HG02884 (cell line): ENCODE results near the gene CLDN22.
A peak's percentile ranks its signal among the peaks of the same experiment; 100 is the strongest.

ENCODE experiments used
- ATAC-seq: cut with Tn5 transposase; IDR thresholded peaks from one replicate; pipeline ENCODE4 v1.9.1; 2021; ENCODE audit warnings: mild to moderate bottlenecking, moderate library complexity; ENCODE audit not compliant: unreplicated experiment

Gene CLDN22

DNA sequence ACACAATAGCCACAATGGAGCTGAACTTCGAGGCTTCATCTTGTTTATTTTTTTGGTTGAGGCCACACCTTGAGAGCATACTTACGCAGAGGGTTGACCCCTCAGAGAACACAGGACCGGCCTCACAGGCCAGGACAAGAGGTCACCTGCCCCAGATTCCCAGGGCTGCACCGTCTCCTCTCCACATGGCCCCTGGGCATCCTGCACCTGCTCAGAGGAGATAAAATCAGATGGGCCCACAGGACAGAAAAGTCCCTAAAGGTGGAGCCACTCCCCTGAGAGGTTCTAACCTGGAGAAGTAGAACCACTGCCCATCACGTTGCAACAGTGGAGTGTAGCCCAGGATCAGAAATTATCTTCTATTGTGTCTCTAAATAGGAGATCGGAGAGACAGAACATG lies 3.2 kb upstream of the CLDN22 start:
- ATAC-seq: no peak

DNA sequence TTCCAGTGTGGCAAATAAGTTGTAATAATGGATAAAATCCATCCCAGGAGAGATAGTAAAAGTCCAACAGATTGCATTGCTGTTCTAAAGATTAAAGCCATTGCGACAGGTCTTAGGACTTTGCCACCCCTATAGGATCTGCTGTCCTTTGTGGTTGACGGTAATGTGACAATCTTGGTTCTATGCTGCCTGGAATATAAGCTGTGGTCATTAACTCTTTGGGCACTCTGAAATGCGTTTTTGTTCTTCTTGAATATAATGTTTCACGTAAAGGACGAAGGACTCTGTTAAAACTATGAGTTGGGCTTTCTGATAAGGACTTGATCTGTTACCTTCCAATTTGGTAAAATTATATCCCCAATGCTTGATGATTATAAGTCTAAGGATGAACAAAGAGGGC lies 2.2 kb upstream of the CLDN22 start, which contains the start of gene CLDN24:
TSS of gene CLDN24 (minus strand) at position 101 of the 400 bp plus-strand sequence. CDS start at position 101, 0 bp downstream.
- ATAC-seq: no peak

DNA sequence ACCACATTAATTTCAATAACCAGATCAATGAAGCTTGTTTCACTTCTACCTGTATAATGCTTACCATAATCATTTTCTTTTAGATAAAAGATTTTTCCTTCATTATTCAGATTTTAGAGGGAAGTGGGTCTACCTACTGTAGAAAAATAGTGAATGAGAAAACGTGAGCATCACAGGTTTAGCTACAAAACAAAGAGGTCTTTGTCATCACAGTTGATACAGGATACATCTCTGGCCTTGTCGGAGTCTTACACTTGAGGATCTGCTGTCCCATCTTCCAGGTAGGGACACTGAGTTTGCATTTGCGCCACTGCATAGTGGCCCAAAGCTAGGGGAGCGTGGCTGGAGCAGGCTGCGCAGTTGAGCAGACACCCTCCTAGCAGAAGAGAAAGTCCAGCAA lies 1.4 kb upstream of the CLDN22 start:
- ATAC-seq: no peak

DNA sequence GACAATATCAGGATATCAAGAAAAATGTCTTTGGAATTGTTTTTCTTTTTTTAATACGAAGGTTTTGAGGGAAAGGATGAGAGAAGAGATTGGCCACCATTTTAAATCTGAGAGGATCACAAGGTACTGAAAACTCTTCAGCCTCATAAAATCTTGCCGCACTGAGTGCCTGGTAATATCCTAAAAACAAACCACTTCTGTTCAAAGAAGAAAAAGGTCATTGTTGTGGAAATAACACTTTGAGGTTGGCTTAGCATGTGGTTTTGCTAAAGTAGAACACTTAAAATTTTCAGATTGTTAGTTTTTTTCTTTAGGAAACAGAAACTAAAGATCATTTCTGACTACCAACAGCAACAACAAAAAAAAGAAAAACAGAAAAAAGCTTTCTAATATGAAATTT lies 1.0 kb upstream of the CLDN22 start:
- no peak for ATAC-seq

DNA sequence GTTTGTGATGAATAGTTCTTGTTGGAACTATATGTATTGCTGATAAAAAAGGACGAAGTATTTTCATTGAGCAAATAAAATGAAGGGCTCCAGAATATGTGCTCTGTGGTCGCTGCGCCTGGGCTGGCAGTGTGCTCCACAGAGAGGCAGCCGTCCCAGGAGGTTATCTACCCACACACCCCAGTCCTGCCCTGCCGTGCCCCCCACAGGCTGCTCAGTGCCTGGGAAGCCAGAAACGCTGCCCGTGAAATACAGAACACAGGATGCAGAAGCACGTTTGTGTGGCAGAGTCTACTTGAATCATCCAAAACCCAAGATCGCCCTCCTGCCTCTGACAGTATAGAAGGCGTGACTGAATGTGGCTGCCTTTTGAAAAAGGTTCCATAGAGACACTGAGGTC lies 1.4 kb downstream of the CLDN22 start:
- ATAC-seq: no peak

DNA sequence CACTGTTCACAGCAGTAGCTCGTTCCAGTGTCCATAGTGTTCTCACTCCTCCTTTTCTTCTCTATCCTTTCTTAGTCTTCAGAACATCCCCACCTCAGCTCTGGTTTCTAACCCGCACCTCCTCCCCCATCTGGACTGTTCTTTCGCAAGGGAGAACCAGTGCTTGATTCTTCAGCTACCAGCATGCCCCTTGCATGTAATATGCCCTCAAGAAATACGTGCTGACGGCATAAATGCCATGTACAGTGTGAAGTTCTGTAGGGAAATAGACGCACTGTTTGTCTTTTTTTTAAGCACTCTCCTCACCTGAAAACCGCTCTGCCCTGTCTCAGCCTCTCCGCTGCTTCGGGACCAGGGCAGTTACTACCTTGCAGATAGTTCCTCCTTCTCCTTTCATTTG lies 5.3 kb downstream of the CLDN22 start:
- ATAC-seq: no peak

DNA sequence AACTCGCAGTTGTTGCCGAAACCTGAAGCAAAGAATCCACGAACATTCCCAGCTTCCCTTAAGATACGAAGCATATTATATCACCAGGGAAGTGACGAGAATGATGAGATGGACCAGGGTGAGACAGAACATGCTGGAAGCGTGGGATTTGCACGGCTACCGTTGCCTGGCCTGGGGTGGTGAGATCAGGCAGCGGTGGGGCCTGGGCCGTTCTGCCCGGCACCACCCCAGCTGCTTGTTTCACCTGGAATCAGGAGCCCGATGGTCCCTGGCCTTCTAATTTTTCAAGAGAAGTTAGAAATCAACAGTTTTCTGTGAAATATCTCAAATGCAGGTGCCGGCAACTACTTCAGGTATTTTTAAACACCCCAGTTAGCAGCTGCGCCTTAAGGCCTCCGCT lies 5.7 kb downstream of the CLDN22 start:
- no peak for ATAC-seq

DNA sequence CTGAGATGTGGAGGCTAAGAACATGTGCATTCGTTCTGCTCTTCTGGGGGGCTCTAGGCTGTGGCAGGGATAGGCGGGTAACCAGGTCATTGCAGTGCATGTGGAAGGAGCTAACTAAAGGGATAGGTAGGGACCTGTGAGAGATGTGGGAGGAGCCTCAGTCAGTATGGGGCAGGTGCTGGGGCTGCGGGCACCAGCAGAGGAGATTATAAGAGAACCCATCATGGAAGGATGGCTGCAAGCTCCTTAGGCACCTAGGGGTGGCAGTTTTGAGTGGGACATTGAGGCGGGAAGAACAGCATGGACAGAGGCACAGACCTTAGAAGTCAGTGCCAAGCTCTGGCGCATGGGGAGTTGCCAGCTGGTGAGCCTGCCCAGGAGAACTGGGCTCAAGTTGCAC lies 7.2 kb downstream of the CLDN22 start:
- ATAC-seq: no peak

DNA sequence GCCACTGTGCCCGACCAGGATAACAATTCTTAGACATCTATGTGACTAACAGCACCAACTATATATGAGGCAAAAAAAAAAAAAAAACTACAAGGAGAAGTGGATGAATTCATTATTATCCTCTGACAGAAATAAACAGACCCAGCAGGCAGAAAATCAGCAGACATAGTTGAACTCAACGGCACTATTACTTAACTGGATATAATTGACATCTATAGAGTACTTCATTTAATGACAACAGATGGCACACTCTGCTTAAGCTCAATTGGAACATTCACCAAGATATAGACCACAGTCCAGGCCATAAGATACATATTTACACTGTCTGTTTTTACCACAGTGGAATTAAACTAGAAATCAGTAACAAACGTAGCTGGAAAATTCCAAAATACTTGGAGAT lies 13.3 kb downstream of the CLDN22 start:
- no peak for ATAC-seq

DNA sequence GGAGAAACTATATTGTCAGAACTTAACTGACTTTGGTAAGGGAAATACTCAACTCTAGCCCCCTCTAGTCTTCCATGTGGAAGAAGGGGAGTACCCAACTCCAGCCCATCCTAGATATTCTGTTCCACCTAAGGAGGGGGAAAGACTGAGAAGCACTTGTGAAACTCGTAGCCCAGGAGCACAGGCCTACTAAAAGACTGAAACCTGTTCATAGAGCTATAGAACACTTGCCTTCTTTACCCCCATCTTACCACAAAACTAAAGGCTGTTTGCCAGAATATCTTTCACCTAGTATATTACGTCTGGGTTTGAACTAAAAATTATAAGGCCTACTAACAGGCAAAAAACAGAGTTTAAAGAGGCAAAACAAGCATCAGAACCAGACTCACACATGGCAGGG lies 15.5 kb downstream of the CLDN22 start:
- no peak for ATAC-seq

DNA sequence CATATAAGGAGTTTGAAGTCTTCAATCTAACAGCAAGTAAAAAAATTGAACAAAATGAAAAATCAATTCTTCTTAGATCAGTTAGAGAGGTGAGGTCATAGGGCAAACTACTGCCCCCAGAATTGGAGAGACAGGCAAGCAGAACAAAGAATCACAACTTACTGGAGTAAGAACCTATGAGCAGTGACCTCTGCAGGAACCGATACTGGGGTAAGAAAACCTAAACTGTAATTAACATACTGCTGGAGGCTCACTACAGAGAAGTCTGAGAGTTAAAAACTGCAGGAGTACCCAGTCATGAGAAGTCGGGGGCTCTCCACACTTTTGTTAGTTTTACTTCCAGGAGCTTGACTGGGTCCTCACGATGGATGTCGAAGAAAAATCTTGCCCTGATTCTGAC lies 16.0 kb downstream of the CLDN22 start:
- no peak for ATAC-seq

DNA sequence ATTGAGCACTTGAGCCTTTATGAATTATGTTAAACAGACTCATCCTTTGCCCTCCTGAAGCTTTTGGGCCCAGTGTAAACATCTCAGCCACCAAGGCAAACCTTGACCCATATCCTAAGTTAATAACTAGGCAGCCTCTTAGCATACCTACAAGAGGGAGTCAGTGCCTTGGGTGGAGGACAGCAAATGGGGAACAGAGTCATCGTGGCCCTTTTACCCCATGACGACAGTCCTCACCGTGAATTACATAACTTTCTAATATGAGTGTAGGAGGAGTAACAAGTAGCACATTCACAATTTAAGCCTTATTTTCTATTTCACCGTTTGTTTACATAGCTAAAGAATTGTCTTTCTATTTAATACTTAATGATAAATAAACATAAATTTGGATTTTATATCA lies 16.8 kb downstream of the CLDN22 start:
- ATAC-seq: no peak

DNA sequence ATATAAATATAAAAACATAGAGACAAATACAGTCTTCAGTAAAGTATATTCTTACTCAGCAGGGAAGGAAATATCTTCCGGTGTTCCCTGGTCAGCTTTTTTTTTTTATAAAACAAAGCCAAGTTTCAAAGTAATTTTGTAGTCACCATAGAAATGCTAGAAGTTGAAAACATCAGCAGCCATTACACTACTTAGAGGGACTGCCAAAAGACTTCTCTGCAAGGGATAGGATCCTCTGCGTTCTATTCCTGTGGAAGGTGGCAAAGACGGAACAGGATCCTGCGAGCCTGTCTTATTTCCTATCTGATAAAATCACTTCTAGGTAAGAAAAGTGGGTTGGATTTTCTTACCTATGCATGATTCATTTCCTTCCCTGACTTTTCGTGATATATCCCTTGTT lies 19.4 kb downstream of the CLDN22 start:
- no peak for ATAC-seq

DNA sequence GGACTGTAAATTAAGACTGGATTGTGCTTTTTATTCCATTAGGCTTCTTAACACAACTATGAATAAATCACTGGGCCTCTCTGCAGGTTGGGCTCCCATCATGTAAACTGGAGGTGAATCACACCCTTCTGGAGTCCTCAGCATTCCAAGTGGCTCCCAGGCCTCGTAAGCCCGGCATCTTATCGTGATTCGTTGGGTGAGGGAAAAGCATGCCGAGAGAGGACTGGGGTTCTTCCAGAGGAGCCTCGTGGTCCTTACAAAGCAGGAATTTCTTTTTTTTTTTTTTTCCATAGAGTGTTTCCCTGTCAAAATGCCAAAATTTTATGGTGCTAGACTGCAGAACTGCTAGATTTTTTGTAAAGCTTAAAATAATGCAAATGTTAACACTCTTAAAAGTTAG lies 20.0 kb downstream of the CLDN22 start:
- no peak for ATAC-seq

DNA sequence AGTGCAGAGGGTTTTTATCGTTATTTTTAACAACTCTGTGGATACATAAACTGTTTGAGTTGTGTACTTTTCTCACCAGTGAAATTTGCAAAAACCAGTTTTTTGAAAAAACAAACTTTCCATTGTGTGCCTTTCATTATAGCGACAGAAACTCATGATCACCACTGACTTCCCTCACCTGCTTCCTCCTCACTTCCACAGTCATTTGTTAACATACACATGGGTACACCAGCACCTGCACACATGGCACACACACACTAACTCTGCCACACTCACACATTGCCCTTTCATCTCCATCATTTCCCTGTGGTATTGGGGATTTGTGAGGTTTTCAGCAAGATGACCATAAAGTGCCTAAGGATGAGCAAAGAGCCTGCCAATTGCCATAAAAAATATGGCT lies 20.6 kb downstream of the CLDN22 start:
- ATAC-seq: no peak

DNA sequence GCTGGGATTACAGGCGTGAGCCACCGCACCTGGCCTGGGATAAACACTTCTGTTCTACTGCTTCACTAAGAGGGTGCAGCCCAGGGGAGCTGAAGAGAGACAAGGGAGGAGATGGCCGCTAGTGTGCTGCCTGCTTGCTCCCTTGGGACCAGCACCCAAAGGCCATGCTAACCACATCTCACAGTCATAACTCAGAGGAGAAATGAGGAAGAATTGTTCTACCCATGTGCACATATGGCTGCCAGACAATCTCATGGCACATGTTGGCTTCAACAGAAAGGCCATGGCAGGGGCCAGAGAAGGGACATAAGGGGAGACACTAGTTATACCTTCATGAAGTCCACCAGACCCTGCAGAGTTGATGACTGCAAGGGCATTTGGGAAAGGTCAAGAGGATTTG lies 22.4 kb downstream of the CLDN22 start:
- ATAC-seq: peak; percentile 74

DNA sequence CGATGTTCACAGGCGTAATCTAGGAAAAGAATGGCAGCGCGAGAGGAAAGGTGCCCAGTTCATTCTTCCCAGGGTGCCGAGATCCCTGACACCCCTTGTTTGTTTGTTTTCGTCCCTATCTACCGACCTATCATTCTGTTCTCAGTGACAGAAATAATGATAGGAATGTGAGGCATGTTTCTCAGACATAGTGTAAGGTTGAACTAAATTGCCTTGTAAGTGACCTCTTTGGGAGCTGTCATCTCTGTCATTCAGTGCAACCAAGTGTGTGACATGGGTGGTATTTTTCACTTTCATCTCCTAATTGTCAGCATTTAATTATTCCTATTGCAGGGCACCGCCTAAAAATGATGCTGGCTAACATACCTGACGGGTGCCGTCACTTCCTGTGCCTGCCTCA lies 24.4 kb downstream of the CLDN22 start:
- ATAC-seq: no peak

DNA sequence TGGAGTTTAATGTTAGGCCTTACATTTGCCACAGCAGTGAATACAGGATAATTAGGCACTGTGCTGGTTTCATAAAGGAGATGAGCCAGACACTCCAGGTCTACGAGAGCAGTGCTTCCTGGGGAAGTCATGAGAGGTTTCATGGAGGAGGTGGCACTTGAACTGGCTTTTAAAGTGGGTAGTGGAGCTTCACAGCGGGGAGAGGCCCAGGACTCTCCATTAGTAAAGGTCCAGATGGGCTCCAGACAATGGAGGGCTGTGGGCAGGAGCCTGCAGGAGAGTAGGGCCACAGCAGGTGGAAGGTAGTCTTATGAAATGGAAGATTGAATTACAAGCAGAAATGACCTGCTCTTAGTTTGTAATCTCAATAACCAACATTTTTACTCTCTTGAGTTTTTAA lies 29.0 kb downstream of the CLDN22 start:
- no peak for ATAC-seq

DNA sequence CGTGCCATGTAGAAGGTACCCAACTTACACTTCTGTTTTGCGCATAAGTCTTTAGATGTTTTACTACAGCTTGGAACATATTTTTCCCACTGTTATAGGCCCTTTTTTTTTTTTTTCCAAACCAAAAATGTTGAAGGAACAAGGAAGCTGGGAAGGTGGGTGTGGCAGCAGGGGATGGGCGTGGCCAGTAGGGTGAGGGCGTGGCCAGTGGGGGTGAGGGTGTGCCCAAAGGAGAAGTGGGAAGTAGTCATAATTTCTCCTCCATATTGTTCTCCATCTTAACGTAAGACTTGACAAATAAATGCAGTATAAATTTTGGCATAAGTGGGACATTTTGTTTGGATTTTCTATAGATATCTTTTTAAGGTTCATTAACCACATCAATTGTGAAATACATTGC lies 30.4 kb downstream of the CLDN22 start:
- ATAC-seq: no peak

DNA sequence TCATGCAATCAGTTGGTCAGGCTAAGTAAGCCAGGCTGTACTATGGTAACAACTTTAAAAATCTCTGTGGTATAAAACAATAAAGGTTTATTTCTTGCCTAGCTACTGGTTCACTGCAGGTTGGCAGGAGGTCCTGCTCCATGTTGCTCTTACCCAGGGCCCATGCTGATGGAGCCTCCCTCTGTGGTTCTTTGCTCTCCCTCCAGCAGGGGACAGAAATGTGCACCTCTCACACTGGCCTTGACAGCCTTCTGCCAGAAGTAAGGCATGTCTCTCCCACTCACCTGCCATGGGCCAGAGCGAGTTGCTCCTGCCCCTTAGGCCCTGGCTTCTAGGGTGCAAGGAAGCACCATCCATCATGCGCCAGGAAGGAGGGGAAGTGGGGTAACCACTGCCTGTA lies 31.1 kb downstream of the CLDN22 start:
- ATAC-seq: no peak

DNA sequence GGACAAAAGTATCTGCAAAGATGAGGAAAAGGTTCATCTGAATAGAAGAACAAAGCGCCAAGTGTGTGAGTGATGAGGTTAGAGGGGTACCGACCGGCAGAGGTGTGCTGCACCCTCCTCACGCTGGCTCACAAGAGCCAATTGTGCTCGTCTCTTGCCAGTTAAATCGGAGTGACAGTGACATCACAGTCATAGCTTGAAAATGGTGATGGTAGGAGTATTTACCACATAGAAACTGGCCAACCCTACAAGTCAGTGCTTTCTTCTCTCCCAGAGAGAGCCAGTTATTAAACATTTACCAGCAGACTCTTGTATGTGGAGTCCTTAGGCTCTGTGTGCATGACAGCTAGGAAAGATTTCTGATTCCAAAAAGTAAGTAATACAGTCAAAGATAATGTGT lies 32.4 kb downstream of the CLDN22 start:
- ATAC-seq: no peak

DNA sequence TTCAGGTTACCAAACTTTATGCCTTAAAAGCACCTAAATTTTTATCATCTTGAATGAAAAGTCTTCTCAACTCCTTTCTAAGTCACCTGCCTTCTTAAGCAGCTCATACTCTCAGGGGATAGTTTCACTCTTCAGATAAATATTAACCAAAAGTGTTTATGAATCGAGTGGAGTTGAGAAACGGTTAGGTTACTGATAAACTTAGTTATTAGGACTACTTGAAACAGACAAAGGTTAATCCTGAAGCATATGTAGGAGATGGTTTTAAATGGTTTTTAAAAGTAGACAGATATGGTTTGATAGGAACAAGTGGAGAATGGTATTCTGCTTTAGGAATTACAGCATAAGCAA lies 32.8 kb downstream of the CLDN22 start:
- ATAC-seq: no peak

DNA sequence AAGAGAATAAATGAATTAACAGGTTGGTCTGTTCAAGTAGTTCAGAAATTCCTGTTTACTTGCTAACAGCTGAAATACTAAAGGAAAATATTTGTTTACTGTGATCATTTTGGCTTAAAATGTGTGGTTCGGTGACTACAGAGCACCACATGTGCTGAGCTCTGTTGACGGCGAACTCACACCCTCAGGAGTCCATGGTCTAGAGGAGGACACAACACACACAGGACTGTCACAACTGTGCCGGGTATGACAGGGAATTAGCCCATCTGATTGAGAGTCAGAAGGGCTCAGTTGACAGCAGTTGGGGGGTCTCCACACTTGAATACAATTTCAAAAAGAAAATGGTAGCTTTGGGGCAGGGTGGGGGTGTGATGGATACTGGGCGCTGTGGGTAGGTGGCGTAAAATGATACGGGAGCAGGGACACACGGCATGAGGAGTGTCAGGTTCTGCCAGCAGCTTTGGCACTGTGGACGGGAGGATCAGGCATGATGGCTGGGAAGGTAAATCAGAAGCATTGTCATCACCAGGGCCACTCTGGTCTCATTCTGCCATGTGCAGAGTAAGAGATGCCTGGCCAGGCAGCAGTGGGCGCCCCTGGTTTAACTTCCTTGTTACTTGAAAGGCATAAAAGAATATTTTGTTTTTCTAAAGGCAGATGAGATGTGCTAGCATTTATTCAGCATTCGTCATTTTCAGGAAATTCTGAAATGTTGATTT lies 33.3 kb downstream of the CLDN22 start:
- no peak for ATAC-seq
